ENCODE data around the gene CDH10. TPM values are rescaled to one million over a fixed set of nuclear protein-coding genes. Genes with fewer than 3 reads are reported as not detected.
A peak's percentile ranks its signal among the peaks of the same experiment; 100 is the strongest.

CDH10 gene
- total and polyA plus RNA-seq, 2 donors from 2014 or later, result 0.13 to 0.17 TPM

GRCh38 chr5:24621792-24622191 is 23.0 kb downstream of the CDH10 start:
- Histone ChIP-seq H3K9me3 (ENCODE audit: control insufficient read depth in 2 of 3, insufficient read depth in 1 of 3, low read length in 3 of 3) (no peaks in the 10 kb centered on the region), H3K4me3 (ENCODE audit: low read length in 3 of 3) (no peak overlapping the region), H3K36me3 (ENCODE audit: control insufficient read depth in 2 of 3, insufficient read depth in 3 of 3, low read length in 3 of 3) (no peaks in the 10 kb centered on the region), H3K4me1 (ENCODE audit: control insufficient read depth in 2 of 3, insufficient read depth in 2 of 3, low read depth in 1 of 3, low read length in 3 of 3) (peaks cover 0 to 4% (median 0%) of the 10 kb centered on the region in 3 donors), H3K27ac (ENCODE audit: low read depth in 2 of 2, low read length in 2 of 2) (no peak overlapping the region), H3K9ac (ENCODE audit: low read length in 3 of 3) (no peak overlapping the region), H3K27me3 (ENCODE audit: control insufficient read depth, insufficient read depth, low read length) (no peaks in the 10 kb centered on the region)
- no peak for FAIRE-seq
- no peak for TF ChIP-seq CTCF (IDR thresholded peaks at IDR 0.05; ENCODE audit: borderline replicate concordance, extremely low read depth, insufficient read depth)
- intact Hi-C loops (cut with DNase I), result no loop called here
- DNase-seq, result peak in 3 of 5 donors; percentile 29 to 67 (median 44)

- no peaks in the 10 kb centered on the region for H3K36me3 ChIP-seq (ENCODE audit: control insufficient read depth in 2 of 3, insufficient read depth in 3 of 3, low read length in 3 of 3)
- H3K9ac ChIP-seq (ENCODE audit: low read length in 3 of 3), result no peak overlapping the region
- no peaks in the 10 kb centered on the region for H3K9me3 ChIP-seq (ENCODE audit: control insufficient read depth in 2 of 3, insufficient read depth in 1 of 3, low read length in 3 of 3)
- intact Hi-C loops (cut with DNase I), result no loop called here
- no peaks in the 10 kb centered on the region for H3K27me3 ChIP-seq (ENCODE audit: control insufficient read depth, insufficient read depth, low read length)
- DNase-seq, result no peak
- no peak for TF ChIP-seq CTCF (IDR thresholded peaks at IDR 0.05; ENCODE audit: borderline replicate concordance, extremely low read depth, insufficient read depth)
- H3K27ac ChIP-seq (ENCODE audit: low read depth in 2 of 2, low read length in 2 of 2), result no peak overlapping the region
- no peak overlapping the region for H3K4me3 ChIP-seq (ENCODE audit: low read length in 3 of 3)
- no peak for FAIRE-seq
- H3K4me1 ChIP-seq (ENCODE audit: control insufficient read depth in 2 of 3, insufficient read depth in 2 of 3, low read depth in 1 of 3, low read length in 3 of 3), result no peaks in the 10 kb centered on the region
Observed at GRCh38 chr5:24616566-24616965, 28.2 kb downstream of the CDH10 start.

GRCh38 chr5:24615159-24615558 is 29.6 kb downstream of the CDH10 start:
- FAIRE-seq (no peak), DNase-seq (no peak)
- intact Hi-C loops (cut with DNase I), result no loop called here
- Histone ChIP-seq H3K27ac (ENCODE audit: low read depth in 2 of 2, low read length in 2 of 2) (no peak overlapping the region), H3K27me3 (ENCODE audit: control insufficient read depth, insufficient read depth, low read length) (no peaks in the 10 kb centered on the region), H3K9ac (ENCODE audit: low read length in 3 of 3) (no peak overlapping the region), H3K9me3 (ENCODE audit: control insufficient read depth in 2 of 3, insufficient read depth in 1 of 3, low read length in 3 of 3) (no peaks in the 10 kb centered on the region), H3K36me3 (ENCODE audit: control insufficient read depth in 2 of 3, insufficient read depth in 3 of 3, low read length in 3 of 3) (no peaks in the 10 kb centered on the region), H3K4me1 (ENCODE audit: control insufficient read depth in 2 of 3, insufficient read depth in 2 of 3, low read depth in 1 of 3, low read length in 3 of 3) (no peaks in the 10 kb centered on the region), H3K4me3 (ENCODE audit: low read length in 3 of 3) (no peak overlapping the region)
- TF ChIP-seq CTCF (IDR thresholded peaks at IDR 0.05; ENCODE audit: borderline replicate concordance, extremely low read depth, insufficient read depth), result no peak

GRCh38 chr5:24609706-24610105 is 35.1 kb downstream of the CDH10 start:
- no peak for TF ChIP-seq CTCF (IDR thresholded peaks at IDR 0.05; ENCODE audit: borderline replicate concordance, extremely low read depth, insufficient read depth)
- DNase-seq (no peak), FAIRE-seq (no peak)
- H3K27me3 ChIP-seq (ENCODE audit: control insufficient read depth, insufficient read depth, low read length), result no peaks in the 10 kb centered on the region
- no peak overlapping the region for H3K4me3 ChIP-seq (ENCODE audit: low read length in 3 of 3)
- no peaks in the 10 kb centered on the region for H3K4me1 ChIP-seq (ENCODE audit: control insufficient read depth in 2 of 3, insufficient read depth in 2 of 3, low read depth in 1 of 3, low read length in 3 of 3)
- H3K36me3 ChIP-seq (ENCODE audit: control insufficient read depth in 2 of 3, insufficient read depth in 3 of 3, low read length in 3 of 3), result no peaks in the 10 kb centered on the region
- no peak overlapping the region for H3K9ac ChIP-seq (ENCODE audit: low read length in 3 of 3)
- H3K9me3 ChIP-seq (ENCODE audit: control insufficient read depth in 2 of 3, insufficient read depth in 1 of 3, low read length in 3 of 3), result no peaks in the 10 kb centered on the region
- H3K27ac ChIP-seq (ENCODE audit: low read depth in 2 of 2, low read length in 2 of 2), result no peak overlapping the region
- intact Hi-C loops (cut with DNase I), result no loop called here

All from kidney (tissue), 14 donors.